Activated T-cell treated with anti-CD3 and anti-CD28 coated beads, Interleukin-2, amount 50 U/mL, for 24 hours (primary cell): ENCODE results near the gene TUBA4A.

Source experiments
- DNase-seq: peaks from one replicate; pipeline ENCODE4 v3.0.0-alpha.2; 2020
- H3K27ac Mint-ChIP-seq: 2 replicates; pipeline ENCODE4 v1.8.0; 2020; ENCODE audit warnings: mild to moderate bottlenecking, mixed read lengths
- H3K27me3 Mint-ChIP-seq: 2 replicates; pipeline ENCODE4 v1.8.0; 2020; ENCODE audit warnings: mixed read lengths
- H3K36me3 Mint-ChIP-seq: 2 replicates; pipeline ENCODE4 v1.8.0; 2020; ENCODE audit warnings: low read depth, mixed read lengths
- H3K4me1 Mint-ChIP-seq: 2 replicates; pipeline ENCODE4 v1.8.0; 2020; ENCODE audit warnings: low read depth, mixed read lengths
- H3K4me3 Mint-ChIP-seq: 2 replicates; pipeline ENCODE4 v1.8.0; 2020; ENCODE audit warnings: mild to moderate bottlenecking, moderate library complexity, mixed read lengths
- H3K9me3 Mint-ChIP-seq: 2 replicates; pipeline ENCODE4 v1.8.0; 2020; ENCODE audit warnings: mixed read lengths

The TUBA4A gene

GRCh38 chr2:219253753-219254589, at the start of gene TUBA4A:
TSS of gene TUBA4A (minus strand) at chr2:219253918. CDS start at chr2:219253858, 60 bp downstream.
- Mint-ChIP-seq H3K4me3 (peak within 1 kb of the TSS; percentile 95), H3K27ac (peak within 1 kb of the TSS; percentile 99), H3K36me3 (peaks cover 47% of the 10 kb centered on the region), H3K27me3 (no peaks in the 10 kb centered on the region), H3K4me1 (peaks cover 59% of the 10 kb centered on the region), H3K9me3 (no peaks in the 10 kb centered on the region)
- peak; percentile 94 for DNase-seq

- Mint-ChIP-seq H3K9me3 (no peaks in the 10 kb centered on the region), H3K27me3 (peaks cover 52% of the 10 kb centered on the region), H3K4me3 (no peak overlapping the region), H3K36me3 (no peaks in the 10 kb centered on the region), H3K27ac (no peak overlapping the region), H3K4me1 (peaks cover 8% of the 10 kb centered on the region)
- no peak for DNase-seq
Observed at GRCh38 chr2:219302412-219302968, 48.8 kb upstream of the TUBA4A start.

- Mint-ChIP-seq H3K9me3 (no peaks in the 10 kb centered on the region), H3K27ac (no peak overlapping the region), H3K4me3 (no peak overlapping the region), H3K36me3 (no peaks in the 10 kb centered on the region), H3K27me3 (peaks cover 29% of the 10 kb centered on the region), H3K4me1 (peaks cover 21% of the 10 kb centered on the region)
- DNase-seq, result no peak
Observed at GRCh38 chr2:219300022-219300421, 46.3 kb upstream of the TUBA4A start.

DNA sequence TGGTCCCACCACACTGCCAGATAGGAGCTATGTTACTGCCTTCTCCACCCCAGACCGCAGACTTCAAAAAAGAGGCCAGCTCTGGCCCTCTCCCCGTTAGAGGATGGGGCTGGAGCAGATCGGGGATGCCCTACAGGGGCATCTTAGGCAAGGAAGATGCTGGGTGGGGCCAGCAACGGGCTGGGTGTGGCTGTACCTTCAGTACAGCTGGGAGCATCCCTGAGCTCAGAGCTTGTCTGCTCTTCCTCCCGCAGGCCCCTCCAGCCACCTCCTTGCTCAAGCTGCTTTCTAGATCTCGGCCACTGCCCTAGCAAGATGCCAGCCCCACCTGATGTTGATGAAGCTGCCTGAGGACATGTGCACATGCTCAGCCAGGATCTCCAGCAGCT, 45.6 kb upstream of the TUBA4A start:
- no peak for DNase-seq
- Mint-ChIP-seq H3K27ac (no peak overlapping the region), H3K4me1 (peaks cover 24% of the 10 kb centered on the region), H3K27me3 (peaks cover 23% of the 10 kb centered on the region), H3K9me3 (no peaks in the 10 kb centered on the region), H3K4me3 (no peak overlapping the region), H3K36me3 (no peaks in the 10 kb centered on the region)

DNA sequence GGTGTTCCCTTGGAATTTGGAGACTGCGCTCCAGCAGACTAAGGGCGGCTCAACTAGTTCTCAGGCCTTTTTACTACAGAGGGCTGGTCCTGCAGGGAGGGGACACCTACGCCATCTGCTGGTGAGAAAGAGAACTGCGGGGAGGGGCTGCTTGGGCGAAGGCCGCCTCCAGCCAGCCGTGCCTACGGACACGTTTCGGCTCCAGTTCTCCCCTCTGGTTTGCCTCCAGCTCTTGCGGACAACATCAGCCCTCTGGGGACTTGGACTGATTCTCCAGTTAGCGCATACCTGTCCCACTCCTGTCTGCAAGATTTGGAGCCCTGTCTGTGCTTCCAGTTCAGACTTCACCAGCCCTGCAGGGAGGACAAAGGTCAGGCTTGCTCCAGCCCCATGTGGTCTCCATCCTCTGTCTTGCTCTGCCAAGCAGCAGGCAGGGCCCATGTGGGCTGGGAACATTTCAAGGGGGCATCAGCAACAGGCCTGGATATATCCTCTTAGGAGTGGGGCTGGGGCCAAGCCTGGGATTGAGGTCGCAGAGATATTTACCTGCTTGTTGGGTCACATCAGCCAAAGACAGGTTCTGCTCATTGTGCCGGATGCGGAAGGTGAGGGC, 45.1 kb upstream of the TUBA4A start:
- Mint-ChIP-seq H3K4me3 (no peak overlapping the region), H3K9me3 (no peaks in the 10 kb centered on the region), H3K36me3 (no peaks in the 10 kb centered on the region), H3K4me1 (peaks cover 29% of the 10 kb centered on the region), H3K27me3 (peaks cover 21% of the 10 kb centered on the region), H3K27ac (no peak overlapping the region)
- DNase-seq, result peak; percentile 95

DNA sequence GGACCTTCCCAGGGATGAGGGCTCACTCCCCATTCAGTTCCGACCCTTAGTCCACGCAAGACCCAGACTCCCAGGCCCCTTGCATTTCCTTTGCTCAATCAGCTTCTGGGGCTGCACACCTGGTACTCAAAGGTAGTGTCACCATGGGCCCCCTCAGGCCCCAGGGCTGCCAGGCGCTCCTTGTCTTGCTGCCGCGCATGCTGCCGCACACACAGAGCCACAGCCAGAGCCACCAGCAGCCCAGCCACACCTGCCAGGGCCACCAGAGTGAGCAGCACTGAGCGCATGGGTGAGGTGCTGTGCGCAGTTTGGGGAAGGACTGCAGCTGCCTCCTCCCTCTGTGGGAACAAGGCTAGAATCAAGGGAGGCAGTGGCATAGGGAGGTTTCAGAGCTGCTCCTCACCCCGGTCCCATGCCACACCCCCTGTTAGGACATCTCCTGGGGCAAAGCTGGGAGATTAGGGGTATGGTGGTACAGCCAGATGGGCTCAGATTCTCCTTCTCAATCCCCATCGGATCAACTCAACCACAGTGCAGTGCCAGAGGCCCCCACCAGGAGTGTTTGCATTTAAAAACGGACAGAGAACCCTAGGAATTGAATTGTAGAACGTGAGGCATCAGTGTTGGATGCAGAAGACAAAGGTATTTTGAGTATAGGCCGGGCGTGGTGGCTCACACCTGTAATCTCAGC, 44.2 kb upstream of the TUBA4A start:
- Mint-ChIP-seq H3K4me3 (no peak overlapping the region), H3K4me1 (peaks cover 29% of the 10 kb centered on the region), H3K36me3 (no peaks in the 10 kb centered on the region), H3K27me3 (peaks cover 17% of the 10 kb centered on the region), H3K9me3 (no peaks in the 10 kb centered on the region), H3K27ac (no peak overlapping the region)
- no peak for DNase-seq

DNA sequence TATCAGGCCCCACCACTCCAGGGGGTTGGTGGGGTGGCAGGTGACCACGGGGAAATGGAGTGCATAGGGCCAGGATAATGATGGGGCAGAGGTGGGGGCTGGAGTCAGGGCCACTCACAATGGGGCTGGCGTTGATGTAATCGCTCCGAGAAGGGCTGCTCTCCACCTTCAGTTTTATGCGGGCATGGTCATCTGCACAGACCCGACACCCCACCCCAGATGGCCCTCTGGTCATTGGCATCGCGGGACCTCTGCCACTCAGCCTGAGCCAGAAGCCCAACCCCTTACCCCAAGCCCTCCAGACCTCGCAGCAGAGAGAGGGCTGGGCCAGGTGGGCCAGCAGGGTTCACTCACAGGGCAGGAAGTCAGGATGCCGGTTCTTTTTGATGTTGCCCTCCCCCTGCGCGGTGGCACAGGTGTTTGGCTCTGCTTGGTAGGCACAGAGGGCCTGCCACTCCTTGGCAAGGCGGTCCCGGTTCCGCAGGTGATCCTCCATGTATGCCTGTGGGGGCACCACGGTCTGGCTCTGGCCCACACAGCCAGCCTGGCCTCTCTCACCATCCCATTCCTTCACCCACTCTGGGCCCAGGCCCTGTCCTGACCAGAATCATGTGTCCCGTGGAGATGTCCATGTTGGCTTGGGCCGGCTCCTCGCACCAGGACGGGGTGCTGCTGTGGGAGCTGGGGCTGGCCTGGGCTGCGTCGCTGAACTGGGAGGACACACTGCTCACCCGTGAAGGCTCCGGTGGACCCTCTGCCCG, 43.1 kb upstream of the TUBA4A start:
- peaks cover 17% of the 10 kb centered on the region for H3K27me3 Mint-ChIP-seq
- no peaks in the 10 kb centered on the region for H3K36me3 Mint-ChIP-seq
- no peak for DNase-seq
- no peak overlapping the region for H3K4me3 Mint-ChIP-seq
- no peaks in the 10 kb centered on the region for H3K9me3 Mint-ChIP-seq
- peaks cover 29% of the 10 kb centered on the region for H3K4me1 Mint-ChIP-seq
- no peak overlapping the region for H3K27ac Mint-ChIP-seq

DNA sequence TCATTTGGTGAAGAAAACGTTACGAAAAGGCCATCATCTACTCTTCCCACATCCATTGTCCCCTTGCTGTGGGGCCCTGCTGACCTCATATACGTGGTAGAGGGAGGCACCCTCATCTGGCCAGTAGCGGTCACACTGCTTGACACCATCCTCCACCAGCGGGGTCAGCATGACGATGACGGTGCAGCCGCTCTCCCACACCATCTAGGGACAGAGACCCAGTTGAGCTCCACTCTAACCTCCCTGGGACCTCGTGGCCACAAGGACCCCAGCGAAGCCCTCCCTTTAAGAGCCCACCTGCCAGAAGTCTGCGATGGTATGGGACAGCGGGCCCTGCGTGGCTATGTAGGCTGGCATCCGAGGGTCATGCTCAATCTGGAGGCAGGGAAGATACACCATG, 42.4 kb upstream of the TUBA4A start:
- Mint-ChIP-seq H3K9me3 (no peaks in the 10 kb centered on the region), H3K27me3 (peaks cover 10% of the 10 kb centered on the region), H3K4me3 (no peak overlapping the region), H3K27ac (no peak overlapping the region), H3K4me1 (peaks cover 29% of the 10 kb centered on the region), H3K36me3 (no peaks in the 10 kb centered on the region)
- no peak for DNase-seq

- DNase-seq, result peak; percentile 93
- H3K4me3 Mint-ChIP-seq, result peak overlapping the region; percentile 63
- peak overlapping the region; percentile 77 for H3K27ac Mint-ChIP-seq
- H3K36me3 Mint-ChIP-seq, result no peaks in the 10 kb centered on the region
- H3K4me1 Mint-ChIP-seq, result peaks cover 29% of the 10 kb centered on the region
- H3K27me3 Mint-ChIP-seq, result peaks cover 5% of the 10 kb centered on the region
- H3K9me3 Mint-ChIP-seq, result no peaks in the 10 kb centered on the region
Observed at GRCh38 chr2:219294356-219295351, 40.9 kb upstream of the TUBA4A start.

DNA sequence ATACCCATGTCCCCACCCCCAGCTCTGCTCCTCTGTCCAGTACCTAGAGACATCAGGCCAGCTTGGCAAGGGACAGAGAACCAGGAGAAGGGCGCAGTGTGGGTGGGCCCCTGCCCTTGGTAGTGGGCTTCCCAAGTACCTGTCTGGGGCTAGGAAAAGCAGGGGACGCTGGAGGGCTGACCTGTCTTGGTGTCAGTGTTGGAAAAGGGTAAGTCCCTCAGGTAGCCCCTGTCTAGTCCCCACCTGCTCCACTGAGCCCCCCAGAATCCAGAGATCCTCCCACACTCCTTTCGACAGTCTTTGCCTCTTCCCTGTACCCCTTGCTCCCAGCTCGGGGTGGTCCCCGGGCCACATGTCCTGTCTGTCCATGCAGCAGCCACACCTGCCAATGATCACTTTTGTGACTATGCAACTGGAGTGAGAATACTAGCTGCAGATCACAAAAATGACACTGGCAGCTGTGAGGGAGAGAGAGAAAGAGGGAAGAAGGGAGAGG, 40.1 kb upstream of the TUBA4A start:
- Mint-ChIP-seq H3K4me1 (peaks cover 25% of the 10 kb centered on the region), H3K27ac (no peak overlapping the region), H3K9me3 (no peaks in the 10 kb centered on the region), H3K4me3 (no peak overlapping the region), H3K36me3 (no peaks in the 10 kb centered on the region), H3K27me3 (peaks cover under 1% of the 10 kb centered on the region)
- DNase-seq, result peak; percentile 30

DNA sequence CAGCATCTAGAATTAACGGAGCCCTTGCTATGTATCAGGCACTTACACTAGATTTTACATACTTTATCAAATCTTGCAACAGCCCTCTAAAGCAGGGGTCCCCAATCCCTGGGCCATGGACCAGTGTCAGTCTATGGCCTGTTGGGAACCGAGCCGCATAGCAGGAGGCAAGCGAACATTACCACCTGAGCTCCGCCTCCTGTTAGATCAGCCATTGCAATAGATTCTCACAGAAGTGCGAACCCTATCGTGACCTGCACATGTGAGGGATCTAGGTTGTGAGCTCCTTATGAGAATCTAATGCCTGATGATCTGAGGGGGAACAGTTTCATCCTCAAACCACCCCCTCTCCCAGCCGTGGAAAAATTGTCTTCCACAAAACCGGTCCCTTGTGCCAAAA, 38.9 kb upstream of the TUBA4A start:
- Mint-ChIP-seq H3K27ac (no peak overlapping the region), H3K4me1 (peaks cover 22% of the 10 kb centered on the region), H3K4me3 (no peak overlapping the region), H3K9me3 (no peaks in the 10 kb centered on the region), H3K27me3 (no peaks in the 10 kb centered on the region), H3K36me3 (no peaks in the 10 kb centered on the region)
- DNase-seq, result peak; percentile 14

GRCh38 chr2:219291910-219292490, 38.3 kb upstream of the TUBA4A start:
- Mint-ChIP-seq H3K27ac (no peak overlapping the region), H3K4me3 (no peak overlapping the region), H3K27me3 (no peaks in the 10 kb centered on the region), H3K36me3 (no peaks in the 10 kb centered on the region), H3K4me1 (peaks cover 19% of the 10 kb centered on the region), H3K9me3 (no peaks in the 10 kb centered on the region)
- DNase-seq, result peak; percentile 22

- no peaks in the 10 kb centered on the region for H3K27me3 Mint-ChIP-seq
- peaks cover 18% of the 10 kb centered on the region for H3K4me1 Mint-ChIP-seq
- H3K9me3 Mint-ChIP-seq, result no peaks in the 10 kb centered on the region
- DNase-seq, result peak; percentile 17
- H3K36me3 Mint-ChIP-seq, result peaks cover 3% of the 10 kb centered on the region
- H3K27ac Mint-ChIP-seq, result no peak overlapping the region
- no peak overlapping the region for H3K4me3 Mint-ChIP-seq
Observed at GRCh38 chr2:219291394-219291793, 37.7 kb upstream of the TUBA4A start.
